HEK293 (cell line): ENCODE data around the gene ATP2A2.

Experiments used
- CTCF ChIP-seq: fragments of 450-650 bp; formaldehyde crosslinking; IDR thresholded peaks from 2 replicates; pipeline ENCODE4 v1.5.1; 2016; ENCODE audit warnings: missing biosample characterization, missing genetic modification characterization
- RBAK ChIP-seq: fragments of 450-650 bp; formaldehyde crosslinking; IDR thresholded peaks from 2 replicates; pipeline ENCODE4 v1.5.1; 2016; ENCODE audit warnings: missing biosample characterization, missing genetic modification characterization
- SCRT1 ChIP-seq: fragments of 450-650 bp; formaldehyde crosslinking; IDR thresholded peaks from 2 replicates; pipeline ENCODE4 v1.5.1; 2016; ENCODE audit warnings: missing biosample characterization, missing genetic modification characterization, borderline replicate concordance
- ZNF394 ChIP-seq: fragments of 450-650 bp; formaldehyde crosslinking; IDR thresholded peaks from 2 replicates; pipeline ENCODE4 v1.5.1; 2016; ENCODE audit warnings: missing biosample characterization, missing genetic modification characterization, mild to moderate bottlenecking, moderate library complexity, borderline replicate concordance
- ZNF621 ChIP-seq: fragments of 450-650 bp; formaldehyde crosslinking; IDR thresholded peaks from 2 replicates; pipeline ENCODE4 v1.5.1; 2017; ENCODE audit warnings: missing biosample characterization, missing genetic modification characterization

- no peak for TF ChIP-seq CTCF (tag by site-specific recombination)
- no peak for TF ChIP-seq RBAK (tag by site-specific recombination)
- TF ChIP-seq SCRT1 (tag by site-specific recombination), result no peak
- no peak for TF ChIP-seq ZNF394 (tag by site-specific recombination)
- no peak for TF ChIP-seq ZNF621 (tag by site-specific recombination)
Measured at GRCh38 chr12:110278255-110278536, 2.9 kb upstream of the ATP2A2 start.
